Measurements from ENCODE around the gene ADPRM. TPM values are rescaled to one million over a fixed set of nuclear protein-coding genes. Genes with fewer than 3 reads are reported as not detected.

Gene ADPRM
- polyA plus RNA-seq, 2 of the 4 experiments (the other 2 are of a cell fraction) = 8.3 to 25.2 TPM

GRCh38 chr17:10745231-10745630, 47.8 kb downstream of the ADPRM start:
- no peak for ATAC-seq
- no peak for TF ChIP-seq MYC (IDR thresholded peaks at IDR 0.05; ENCODE audit: borderline replicate concordance, low read length)
- no peak for TF ChIP-seq HOXA7 (CRISPR knock-in tag; IDR thresholded peaks at IDR 0.05)
- TF ChIP-seq GATA3 (IDR thresholded peaks at IDR 0.05; ENCODE audit: borderline replicate concordance) = no peak
- no peak for TF ChIP-seq HES2 (IDR thresholded peaks at IDR 0.05)
- no peak for TF ChIP-seq JUN (IDR thresholded peaks at IDR 0.05)
- TF ChIP-seq BCL3 (IDR thresholded peaks at IDR 0.05) = no peak
- no peak for TF ChIP-seq HEYL (CRISPR knock-in tag; IDR thresholded peaks at IDR 0.05)
- no peak for TF ChIP-seq SMC3 (IDR thresholded peaks at IDR 0.05)
- TF ChIP-seq POLR2A (IDR thresholded peaks at IDR 0.05; ENCODE audit: low read length) = no peak
- no peak for TF ChIP-seq MAZ (IDR thresholded peaks at IDR 0.05; ENCODE audit: borderline replicate concordance, low read depth, low read length)
- TF ChIP-seq E2F6 (IDR thresholded peaks at IDR 0.05; ENCODE audit: borderline replicate concordance, low read depth) = no peak
- no peak for TF ChIP-seq HOXB13 (CRISPR knock-in tag; IDR thresholded peaks at IDR 0.05; ENCODE audit: low read depth)
- no peak for TF ChIP-seq NFE2L2 (conservative IDR thresholded peaks at IDR 0.05; ENCODE audit: low read length)
- TF ChIP-seq MAFK (IDR thresholded peaks at IDR 0.05; ENCODE audit: partially characterized antibody) = no peak
- TF ChIP-seq ELK1 (IDR thresholded peaks at IDR 0.05; ENCODE audit: low read depth, low read length) = no peak
- TF ChIP-seq MAX (IDR thresholded peaks at IDR 0.05) = no peak
- H3K4me2 ChIP-seq = no peak overlapping the region
- no peak overlapping the region for H3K27ac ChIP-seq
- no peaks in the 10 kb centered on the region for H3K9me3 ChIP-seq
- DNase-seq (ENCODE audit: low read depth in 1 of 2, low spot score in 1 of 2) = no peak
- FAIRE-seq = no peak
- peaks cover 3% of the 10 kb centered on the region; the same call in 1 of the 3 replicates for H3K4me1 ChIP-seq
- no peak overlapping the region for H3K4me3 ChIP-seq
- ChIA-PET CTCF (interaction anchor here (0.9 to 2.7 kb wide), 2 partner anchors 8 to 100 kb away, joined by 3 to 16 read pairs; no protein-coding TSS in a partner anchor), POLR2A (no interaction called here)
- WGBS (ENCODE audit: missing lambda C conversion rate) = 66% methylated on average over 6 of the region's 6 CpGs

- no peak overlapping the region for H3K27ac ChIP-seq
- POLR2A ChIA-PET = no interaction called here
- DNase-seq (ENCODE audit: low read depth in 1 of 2, low spot score in 1 of 2) = no peak
- H3K4me3 ChIP-seq = no peak overlapping the region
- 34% methylated on average over 9 of the region's 9 CpGs for WGBS (ENCODE audit: missing lambda C conversion rate)
- no peak for TF ChIP-seq HOXB13 (CRISPR knock-in tag; IDR thresholded peaks at IDR 0.05; ENCODE audit: low read depth)
- no peak for TF ChIP-seq POLR2AphosphoS2 (conservative IDR thresholded peaks at IDR 0.05; ENCODE audit: low read length)
- TF ChIP-seq FOSL2 (IDR thresholded peaks at IDR 0.05) = no peak
- TF ChIP-seq FOSL2 (CRISPR knock-in tag; IDR thresholded peaks at IDR 0.05) = no peak
- TF ChIP-seq ZNF302 (CRISPR knock-in tag; IDR thresholded peaks at IDR 0.05) = no peak
- TF ChIP-seq EHMT2 (IDR thresholded peaks at IDR 0.05; ENCODE audit: low read depth) = no peak
- no peak for TF ChIP-seq NFE2L2 (conservative IDR thresholded peaks at IDR 0.05; ENCODE audit: low read length)
- no peak for TF ChIP-seq TP53 (CRISPR knock-in tag; IDR thresholded peaks at IDR 0.05)
- no peak for TF ChIP-seq USF2 (IDR thresholded peaks at IDR 0.05)
- no peak for TF ChIP-seq KDM5A (IDR thresholded peaks at IDR 0.05)
- TF ChIP-seq SMC3 (IDR thresholded peaks at IDR 0.05) = no peak
- no peak for TF ChIP-seq HMGXB4 (CRISPR knock-in tag; IDR thresholded peaks at IDR 0.05; ENCODE audit: borderline replicate concordance)
- TF ChIP-seq MAX (IDR thresholded peaks at IDR 0.05) = no peak
- no peak for TF ChIP-seq TFCP2L1 (CRISPR knock-in tag; IDR thresholded peaks at IDR 0.05)
- no peak for TF ChIP-seq ESRRA (IDR thresholded peaks at IDR 0.05; ENCODE audit: borderline replicate concordance, low read length)
- TF ChIP-seq HOXA7 (CRISPR knock-in tag; IDR thresholded peaks at IDR 0.05) = no peak
- TF ChIP-seq RNF2 (IDR thresholded peaks at IDR 0.05; ENCODE audit: borderline replicate concordance, low read depth) = no peak
- TF ChIP-seq CBX8 (IDR thresholded peaks at IDR 0.05) = no peak
- TF ChIP-seq ZFP36 (IDR thresholded peaks at IDR 0.05; ENCODE audit: borderline replicate concordance, partially characterized antibody) = no peak
- TF ChIP-seq GATA3 (IDR thresholded peaks at IDR 0.05; ENCODE audit: borderline replicate concordance) = no peak
- H3K4me1 ChIP-seq = no peaks in the 10 kb centered on the region; the same call in 2 of the 3 replicates
- FAIRE-seq = no peak
- H3K9me3 ChIP-seq = no peaks in the 10 kb centered on the region
- no peak; a peak in 1 of 6 replicates for ATAC-seq
- CTCF ChIA-PET = interaction anchor here (0.6 to 4.1 kb wide), 3 partner anchors 12 to 146 kb away, joined by 3 to 34 read pairs (median 4); no protein-coding TSS in a partner anchor
- H3K4me2 ChIP-seq = no peak overlapping the region
Measured at GRCh38 chr17:10748531-10749181, 51.3 kb downstream of the ADPRM start.

Measured in A549 (cell line).